NK-92 treated with Interleukin-12 subunit alpha and Interleukin-12 subunit beta, amount 100 ng/mL, for 24 hours (cell line): Measurements from ENCODE around the gene DMRTA1.
"Not testable (repeated sequence)": the region's sequence is repeated elsewhere in the genome, so short reads cannot be mapped to it uniquely, and the experiment has no call there.

Source experiments
- DNase-seq: peaks from one replicate; lab custom pipeline; 2025; lab: John Stamatoyannopoulos, UW

Gene DMRTA1, protein sequence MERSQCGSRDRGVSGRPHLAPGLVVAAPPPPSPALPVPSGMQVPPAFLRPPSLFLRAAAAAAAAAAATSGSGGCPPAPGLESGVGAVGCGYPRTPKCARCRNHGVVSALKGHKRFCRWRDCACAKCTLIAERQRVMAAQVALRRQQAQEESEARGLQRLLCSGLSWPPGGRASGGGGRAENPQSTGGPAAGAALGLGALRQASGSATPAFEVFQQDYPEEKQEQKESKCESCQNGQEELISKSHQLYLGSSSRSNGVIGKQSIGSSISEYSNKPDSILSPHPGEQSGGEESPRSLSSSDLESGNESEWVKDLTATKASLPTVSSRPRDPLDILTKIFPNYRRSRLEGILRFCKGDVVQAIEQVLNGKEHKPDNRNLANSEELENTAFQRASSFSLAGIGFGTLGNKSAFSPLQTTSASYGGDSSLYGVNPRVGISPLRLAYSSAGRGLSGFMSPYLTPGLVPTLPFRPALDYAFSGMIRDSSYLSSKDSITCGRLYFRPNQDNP

DNA sequence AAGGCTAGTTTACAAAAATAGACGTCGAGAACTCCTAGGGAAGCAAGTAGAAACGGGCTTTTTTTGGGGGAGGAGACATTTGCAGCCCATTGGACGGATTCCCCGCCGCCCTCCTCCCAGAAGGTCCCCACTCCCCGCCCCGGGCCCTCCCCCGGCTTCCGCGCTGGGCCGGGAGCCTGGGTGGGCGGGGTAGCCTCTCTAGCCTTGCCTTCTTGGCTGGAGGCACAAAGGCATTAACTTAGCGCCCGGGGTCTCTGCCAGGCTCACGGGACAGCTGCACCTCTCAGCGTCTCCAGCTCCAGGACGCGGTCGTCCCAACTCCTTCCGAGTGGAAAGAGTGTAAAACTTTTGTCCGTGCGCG lies at the start of gene DMRTA1:
TSS of gene DMRTA1 (plus strand) at position 236 of the 361 bp plus-strand sequence. CDS start 242 bp downstream, outside the sequence.
- no peak for DNase-seq

DNA sequence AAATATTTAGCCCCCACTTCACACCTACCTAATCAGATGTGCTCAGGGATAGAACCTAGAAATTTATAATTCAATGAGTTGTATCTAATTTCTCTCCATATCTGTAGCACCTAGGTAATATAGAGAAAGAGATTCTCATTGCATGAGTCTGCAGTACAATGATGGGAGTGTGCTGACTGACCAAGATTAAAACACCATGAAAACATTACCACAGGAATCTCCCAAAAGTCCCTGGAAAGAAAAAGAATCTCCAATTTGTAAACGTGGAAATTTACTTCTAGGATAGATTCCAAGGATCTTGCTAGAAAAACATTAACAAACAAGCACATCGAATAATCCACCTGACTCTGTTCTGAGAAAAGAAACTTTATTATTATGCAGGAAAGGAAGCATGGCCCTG lies 45.0 kb upstream of the DMRTA1 start:
- DNase-seq, result no peak

DNA sequence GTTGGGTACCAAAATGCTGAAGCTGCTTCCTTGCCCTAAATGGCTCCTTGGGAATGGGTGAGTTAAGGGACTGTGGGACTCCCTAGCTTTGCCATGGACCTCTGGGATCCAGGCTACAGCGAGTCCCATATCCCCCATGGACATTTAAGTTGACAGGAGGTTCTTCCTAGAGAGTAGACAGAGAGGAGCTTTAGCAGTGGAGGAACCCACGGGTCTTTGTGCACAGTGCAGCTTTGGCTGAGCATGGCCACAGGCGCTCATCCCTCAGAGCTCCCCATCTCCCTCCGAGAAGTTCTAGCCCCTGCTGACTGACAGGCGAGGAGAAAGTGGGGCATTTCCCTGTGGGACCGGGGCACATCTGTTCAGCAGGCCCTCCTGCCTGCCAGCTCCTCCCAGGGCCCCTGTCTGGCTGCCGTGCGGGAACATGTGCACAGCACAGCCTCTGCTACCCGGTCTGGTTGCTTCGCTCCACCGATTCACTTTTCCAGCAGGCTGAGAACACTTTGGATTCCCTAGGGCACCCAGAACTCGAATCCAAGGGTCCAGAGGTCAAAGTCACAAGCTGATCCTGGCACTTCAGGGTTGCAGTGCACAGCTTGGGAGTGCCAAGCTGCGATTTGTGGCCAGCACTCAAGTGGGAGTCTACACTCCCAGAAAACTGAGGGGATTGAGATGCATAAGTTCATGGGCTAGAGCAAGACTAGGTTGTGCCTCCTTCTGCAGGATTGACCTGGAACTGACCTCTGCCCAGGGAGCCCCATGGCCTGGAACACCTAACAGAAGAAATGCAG lies 40.6 kb upstream of the DMRTA1 start:
- DNase-seq, result no peak

DNA sequence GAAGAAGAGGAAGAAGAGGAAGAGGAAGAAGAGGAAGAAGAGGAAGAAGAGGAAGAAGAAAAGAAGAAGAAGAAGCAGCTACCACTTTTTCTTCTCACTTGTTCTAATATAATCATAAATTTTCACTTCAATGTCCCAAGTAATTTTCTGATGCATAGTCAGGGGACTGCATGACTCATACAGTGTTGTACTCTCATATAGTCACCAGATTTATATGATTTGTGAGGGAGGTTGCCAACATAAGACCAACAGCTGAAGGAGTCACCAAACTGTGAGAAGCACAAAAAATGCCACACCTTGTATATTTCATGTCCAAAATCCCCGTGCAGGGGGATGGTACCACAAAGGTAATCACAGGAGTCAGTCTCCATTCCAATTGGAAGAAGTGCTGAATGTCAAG lies 32.7 kb upstream of the DMRTA1 start:
- no peak for DNase-seq

DNA sequence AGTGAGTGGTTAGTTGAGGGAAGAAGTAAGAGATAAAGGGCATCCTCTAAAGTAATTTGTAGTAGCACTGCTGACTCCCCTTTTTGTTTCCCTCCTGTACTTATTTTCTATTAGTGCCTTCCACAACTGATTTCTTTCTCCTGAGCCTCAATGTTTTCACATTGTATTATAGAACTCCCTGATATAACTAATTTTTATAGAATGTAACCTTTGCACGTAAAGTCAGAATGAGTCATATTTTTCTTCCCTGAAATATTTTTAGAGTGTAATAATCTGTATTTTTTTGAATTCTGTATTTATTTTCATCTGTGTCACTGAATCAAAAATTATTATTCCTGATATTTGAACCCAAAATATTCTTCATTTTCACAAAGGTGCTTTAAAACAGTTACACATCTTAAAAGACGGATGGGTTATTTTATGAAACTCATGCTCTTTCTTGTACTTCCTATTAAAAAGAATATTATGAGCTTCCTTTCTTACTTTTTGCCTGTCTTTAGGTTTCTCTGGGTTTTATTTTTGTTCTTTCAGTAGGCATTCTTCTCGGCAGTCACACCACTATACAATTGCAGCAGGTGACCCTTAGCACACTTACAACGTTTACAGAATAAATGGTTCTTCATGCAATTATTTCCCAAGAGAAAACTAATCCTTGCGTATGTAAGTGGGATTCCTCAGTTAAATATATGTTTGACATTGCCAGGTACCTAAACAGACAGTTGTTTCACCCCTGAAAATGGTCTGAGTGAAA lies 30.5 kb upstream of the DMRTA1 start:
- DNase-seq, result no peak

DNA sequence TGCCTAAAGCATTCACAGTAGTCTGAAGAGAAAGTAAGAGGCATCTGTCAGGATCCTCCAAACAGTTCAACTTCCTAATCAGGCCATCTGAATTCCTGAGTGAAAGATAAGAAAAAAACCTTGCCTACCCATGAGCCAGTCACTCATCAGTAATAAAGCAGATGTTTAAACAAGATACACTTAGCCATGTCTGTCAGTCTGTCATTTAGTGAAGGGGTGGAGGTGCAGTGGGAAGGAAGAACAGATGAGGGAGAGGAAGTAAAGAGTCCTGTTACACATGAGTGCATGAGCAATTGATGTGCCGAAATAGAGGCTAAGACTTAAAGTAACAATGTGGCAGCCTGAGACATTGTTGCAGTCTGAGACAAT lies 29.9 kb upstream of the DMRTA1 start:
- DNase-seq, result no peak

DNA sequence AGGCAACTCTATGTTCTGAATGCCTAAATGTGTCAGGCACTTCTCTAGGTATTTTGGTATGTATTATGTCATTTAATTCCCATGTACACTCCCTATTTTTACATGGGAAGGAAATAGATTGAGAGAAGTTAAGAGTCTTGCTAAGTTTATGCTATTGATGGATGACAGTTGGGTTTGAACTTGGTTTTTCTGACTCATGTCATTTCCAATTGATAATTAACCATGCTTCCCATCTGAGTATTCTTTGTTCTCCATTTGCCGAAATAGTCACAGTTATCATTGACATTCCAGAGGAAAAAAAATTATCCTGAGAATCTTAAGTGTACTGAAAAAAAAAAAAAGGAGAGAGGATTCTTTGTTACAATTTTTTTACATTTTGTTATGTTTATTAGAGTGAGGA lies 23.1 kb upstream of the DMRTA1 start:
- DNase-seq, result no peak

DNA sequence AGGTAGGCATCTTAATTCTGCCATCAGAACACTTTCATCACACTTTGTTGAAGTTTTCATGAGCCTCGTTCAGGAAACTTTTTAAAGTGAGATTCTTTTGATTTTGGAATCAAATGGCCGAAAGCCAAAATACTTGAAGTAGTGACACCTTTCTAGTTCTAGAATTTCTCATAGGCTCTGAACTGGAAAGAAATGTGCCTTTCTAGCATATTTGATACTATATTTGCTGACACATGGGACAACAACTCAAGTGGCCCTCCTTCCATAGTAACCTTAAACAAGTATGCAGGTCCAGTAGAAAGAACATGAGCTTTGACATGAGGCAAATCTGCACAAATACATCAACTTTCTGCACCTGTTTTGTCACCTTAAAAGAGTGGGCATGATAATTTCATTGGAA lies 22.0 kb upstream of the DMRTA1 start:
- DNase-seq, result no peak

DNA sequence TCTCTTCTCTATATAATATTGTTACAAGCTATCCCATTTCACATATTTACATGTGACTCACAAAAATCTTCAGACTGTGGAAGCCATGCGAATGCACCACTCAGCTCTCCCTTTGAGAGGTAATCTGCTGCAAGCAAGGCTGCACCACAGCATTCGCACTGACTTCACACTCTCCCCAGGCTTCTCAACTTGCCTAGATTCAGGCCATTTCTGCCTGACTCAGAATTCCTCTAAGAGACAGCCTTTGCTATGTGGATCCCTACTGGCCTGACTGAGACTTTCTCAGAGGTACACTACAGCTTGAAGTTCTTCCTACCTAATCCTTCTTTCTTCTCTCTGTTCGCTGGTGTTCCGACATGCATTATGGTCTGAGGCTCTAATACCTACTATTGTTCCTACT lies 21.1 kb upstream of the DMRTA1 start:
- no peak for DNase-seq

DNA sequence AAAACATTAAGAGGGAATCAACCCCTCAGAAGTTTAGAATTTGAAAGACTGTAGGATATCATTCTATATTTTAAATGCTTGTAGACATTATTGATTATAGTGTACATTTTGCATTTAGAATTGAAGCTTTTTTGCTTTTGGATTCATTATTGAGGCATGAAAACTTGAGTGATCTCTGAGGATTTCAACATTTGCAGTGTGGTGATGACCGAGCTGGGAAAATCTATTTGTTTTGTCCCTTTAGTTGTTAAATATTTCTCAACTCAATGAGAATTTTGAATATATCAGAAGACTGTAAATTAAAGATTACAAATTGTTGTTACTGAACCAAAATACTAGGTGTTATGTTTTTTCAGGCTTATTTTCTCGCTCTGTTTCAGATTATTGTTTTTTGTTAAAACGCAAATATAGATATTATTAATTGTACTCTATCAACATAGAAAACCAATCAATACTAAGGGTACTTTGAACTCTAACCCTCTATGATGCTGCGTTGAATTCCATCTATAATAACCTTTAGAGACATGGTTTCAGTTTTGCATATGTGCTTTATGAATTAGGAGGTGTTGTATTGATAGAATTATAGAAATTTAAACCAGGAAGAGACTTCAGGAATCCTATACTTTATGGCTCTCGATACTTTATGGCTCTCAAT lies 19.3 kb upstream of the DMRTA1 start:
- DNase-seq, result no peak

DNA sequence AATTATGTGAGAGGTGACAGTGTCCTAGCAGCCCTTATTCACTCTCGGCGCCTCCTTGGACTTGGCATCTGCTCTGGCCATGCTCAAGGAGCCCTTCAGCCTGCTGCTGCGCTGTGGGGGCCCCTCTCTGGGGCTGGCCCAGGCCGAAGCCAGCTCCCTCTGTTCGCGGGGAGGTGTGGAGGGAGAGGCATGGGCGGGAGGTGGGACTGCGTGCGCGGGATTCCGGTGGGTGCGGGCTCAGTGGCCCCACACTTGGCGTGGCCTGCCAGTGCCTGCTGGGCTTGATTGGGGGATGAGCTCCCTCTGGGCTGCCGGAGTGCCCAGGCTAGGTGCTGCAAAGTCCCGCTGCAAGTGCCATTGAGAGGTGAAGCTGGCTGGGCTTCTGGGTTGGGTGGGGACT lies 12.9 kb upstream of the DMRTA1 start:
- no peak for DNase-seq

DNA sequence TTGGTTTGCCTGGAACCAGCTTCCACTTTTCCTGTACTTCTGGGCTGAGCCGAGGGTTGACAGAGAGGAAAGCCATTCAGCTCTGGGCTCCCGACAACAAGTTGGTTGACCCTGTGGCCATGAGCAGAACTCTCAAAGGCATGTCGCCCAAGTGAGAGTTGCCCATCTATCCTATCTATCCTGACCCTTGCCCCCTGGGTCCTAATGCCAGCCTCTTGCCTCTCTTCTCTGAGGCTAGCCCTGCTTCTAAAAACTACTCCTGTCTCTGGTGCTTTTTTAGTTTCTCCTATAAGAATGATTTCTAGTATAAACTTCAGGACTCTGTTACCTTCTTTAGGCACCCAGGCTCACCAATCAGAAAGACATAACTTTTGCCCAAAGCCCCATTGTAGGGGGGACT lies 11.4 kb upstream of the DMRTA1 start:
- not testable (repeated sequence) for DNase-seq

DNA sequence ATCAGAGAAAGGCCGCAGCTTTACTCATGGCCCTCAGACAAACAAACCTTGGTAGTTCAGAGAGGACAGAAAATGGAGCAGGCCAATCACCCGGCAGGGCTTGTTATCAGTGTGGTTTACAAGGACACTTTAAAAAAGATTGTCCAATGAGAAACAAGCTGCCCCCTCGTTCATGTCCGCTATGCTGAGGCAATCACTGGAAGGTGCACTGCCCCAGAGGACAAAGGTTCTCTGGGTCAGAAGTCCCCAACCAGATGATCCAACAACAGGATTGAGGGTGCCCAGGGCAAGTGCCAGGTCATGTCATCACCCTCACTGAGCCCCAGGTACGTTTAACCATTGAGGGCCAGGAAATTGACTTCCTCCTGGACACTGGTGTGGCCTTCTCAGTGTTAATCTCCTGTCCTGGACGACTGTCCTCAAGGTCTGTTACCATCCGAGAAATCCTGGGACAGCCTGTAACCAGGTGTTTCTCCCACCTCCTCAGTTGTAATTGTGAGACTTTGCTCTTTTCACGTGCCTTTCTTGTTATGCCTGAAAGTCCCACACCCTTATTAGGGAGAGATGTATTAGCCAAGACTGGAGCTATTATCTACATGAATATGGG lies 9.1 kb upstream of the DMRTA1 start:
- not testable (repeated sequence) for DNase-seq

DNA sequence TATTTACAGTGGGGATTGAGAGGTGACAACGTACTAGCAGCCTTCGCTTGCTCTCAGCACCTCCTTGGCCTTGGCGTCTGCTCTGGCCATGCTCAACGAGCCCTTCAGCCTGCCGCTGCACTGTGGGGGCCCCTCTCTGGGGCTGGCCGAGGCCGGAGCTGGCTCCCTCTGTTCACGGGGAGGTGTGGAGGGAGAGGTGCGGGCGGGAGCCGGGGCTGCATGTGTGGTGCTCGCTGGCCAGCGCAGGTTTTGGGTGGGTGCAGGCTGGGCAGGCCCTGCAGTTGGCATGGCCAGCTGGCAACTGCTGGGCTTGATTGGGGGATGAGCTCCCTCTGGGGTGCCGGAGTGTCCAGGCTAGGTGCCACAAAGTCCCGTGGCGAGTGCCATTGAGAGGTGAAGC lies 5.8 kb upstream of the DMRTA1 start:
- DNase-seq, result no peak

DNA sequence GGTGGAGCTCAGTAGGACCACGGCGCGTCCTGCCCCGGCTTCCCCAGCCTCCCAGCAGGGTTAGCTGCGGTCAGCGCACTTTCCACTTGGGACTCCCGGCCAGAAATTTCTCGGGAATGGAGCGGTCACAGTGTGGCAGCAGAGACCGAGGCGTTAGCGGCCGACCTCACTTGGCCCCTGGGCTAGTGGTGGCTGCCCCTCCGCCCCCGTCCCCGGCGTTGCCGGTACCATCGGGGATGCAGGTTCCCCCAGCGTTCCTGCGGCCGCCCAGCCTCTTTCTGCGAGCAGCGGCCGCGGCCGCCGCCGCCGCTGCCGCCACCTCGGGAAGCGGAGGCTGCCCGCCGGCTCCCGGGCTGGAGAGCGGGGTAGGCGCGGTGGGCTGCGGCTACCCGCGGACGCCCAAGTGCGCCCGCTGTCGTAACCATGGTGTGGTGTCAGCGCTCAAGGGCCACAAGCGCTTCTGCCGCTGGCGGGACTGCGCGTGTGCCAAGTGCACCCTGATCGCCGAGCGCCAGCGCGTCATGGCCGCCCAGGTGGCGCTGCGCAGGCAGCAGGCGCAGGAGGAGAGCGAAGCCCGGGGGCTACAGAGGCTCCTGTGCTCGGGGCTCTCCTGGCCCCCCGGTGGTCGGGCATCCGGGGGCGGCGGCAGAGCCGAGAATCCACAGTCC lies 460 bp downstream of the DMRTA1 start:
- DNase-seq, result no peak

DNA sequence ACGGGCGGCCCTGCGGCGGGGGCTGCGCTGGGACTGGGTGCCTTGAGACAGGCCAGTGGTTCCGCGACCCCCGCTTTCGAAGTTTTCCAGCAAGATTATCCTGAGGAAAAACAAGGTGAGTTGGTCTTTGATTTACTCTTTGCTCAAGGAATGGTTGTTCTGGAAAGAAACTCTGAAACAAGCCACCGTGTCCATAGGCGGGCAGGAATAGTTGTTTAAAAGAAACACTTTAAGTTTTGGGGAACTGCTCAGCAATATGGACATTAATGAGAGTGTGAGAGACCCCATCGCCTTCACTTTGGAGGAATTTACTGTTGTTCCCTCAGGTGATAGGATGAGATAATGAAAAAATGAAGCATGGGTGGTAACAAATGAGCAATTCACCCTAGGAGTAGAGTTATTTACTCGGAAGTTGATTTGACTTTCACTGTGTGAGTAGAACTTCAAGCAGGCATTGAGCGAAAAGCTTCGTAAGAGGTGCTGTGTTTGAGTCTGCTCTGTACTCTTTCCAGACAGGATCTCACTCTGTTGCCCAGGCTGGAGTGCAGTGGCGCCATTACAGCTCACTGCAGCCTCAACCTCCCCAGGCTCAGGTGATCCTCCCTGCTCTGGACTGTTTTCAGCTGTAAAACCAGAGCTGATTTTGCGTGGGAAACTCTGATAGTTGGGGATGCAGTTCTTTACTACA lies 1.1 kb downstream of the DMRTA1 start:
- no peak for DNase-seq

DNA sequence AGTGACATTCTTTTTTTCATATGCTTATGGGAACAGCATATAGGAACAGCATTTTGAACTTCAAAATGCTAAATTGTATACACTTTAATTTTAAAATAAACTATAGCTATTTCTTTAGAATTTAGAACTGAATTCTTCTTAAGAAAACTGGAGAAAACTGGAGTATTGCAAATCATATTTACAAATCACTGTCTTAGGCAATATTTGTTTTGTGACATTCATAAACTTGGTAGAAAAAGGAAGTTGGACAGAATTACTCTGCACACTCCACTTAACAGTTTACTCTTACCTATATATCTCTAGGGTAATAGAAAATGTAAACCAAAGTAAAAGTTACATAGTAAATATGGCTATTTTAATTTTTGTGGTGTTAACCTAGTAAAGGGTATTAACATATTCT lies 3.1 kb downstream of the DMRTA1 start:
- DNase-seq, result no peak

DNA sequence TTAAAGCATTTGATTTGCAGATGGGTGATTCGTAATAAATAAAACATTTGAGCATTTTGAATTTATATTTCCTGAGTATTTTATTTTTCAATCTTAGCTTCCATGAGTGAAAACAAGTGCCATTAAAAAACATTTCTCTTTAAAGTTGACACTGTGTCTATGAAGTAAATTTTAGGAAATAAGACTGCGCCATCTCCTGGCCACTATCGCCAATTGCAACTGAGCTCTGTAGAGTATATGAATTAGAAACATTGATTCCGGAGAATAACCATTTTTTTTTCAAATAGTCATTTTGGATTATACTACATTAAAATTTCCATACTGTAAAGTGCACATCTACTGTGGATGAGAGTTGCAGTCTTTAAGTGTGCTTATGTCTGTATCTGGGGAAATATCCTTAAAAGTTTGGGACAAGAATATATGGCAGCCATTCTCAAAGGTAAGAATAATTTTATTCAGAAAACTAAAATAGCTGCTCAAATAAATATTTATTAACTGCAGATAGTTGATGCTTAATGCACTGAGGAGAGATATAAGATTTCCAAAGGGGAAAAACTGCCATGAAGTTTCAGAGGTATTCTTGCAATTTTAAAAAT lies 5.9 kb downstream of the DMRTA1 start:
- DNase-seq, result peak; percentile 6

DNA sequence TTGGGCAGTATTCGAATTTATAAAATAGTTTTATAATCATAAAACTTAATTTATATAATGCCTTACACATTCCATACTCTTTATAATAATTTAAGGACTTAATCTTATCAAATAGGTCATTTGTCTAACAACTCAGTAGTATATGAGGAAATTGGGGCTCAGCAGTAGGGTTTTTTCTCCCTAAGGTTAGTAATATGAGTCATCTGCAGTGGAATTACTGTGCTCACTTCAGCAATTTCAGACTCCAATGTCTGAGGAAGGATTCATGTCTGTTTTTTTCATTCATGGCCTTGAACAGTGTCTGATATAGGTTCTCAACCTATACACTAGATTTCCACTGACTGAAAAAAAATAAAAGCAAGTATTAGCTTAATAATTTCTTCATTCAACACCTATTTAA lies 7.4 kb downstream of the DMRTA1 start:
- DNase-seq, result no peak

DNA sequence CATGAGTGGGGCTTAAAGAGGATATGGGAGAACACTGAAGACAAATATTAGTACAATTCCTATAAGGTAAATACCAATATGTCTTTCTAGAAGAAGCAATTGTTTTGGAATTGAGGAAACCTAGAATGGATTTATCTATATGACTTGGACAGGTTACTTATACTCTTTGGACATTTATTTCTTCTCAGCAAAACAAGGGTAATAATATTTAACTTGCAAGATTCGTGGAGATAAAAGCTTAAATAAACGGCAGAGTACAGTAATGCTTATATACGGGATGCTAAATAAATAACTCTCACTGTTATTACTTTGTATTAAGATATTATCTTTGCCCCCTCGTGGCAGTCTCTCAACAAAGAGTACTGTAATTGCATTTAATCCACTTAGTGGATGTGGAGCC lies 8.6 kb downstream of the DMRTA1 start:
- no peak for DNase-seq
